ENCODE measurements around the gene FARP2. TPM values are rescaled to one million over a fixed set of nuclear protein-coding genes. Genes with fewer than 3 reads are reported as not detected.

Gene FARP2

Small RNA genes within 50 kb of the gene (small RNA-seq; reads per million reads assigned to genes)
- gene MIR3133 (ENCODE audit: insufficient read depth), result not detected
